ENCODE results near the gene STAC3.

STAC3 gene

GRCh38 chr12:57224278-57224972 is 26.6 kb downstream of the STAC3 start:
- TF ChIP-seq CTCF (IDR thresholded peaks at IDR 0.05; ENCODE audit: control extremely low read depth, extremely low read depth, low read depth, missing control alignments) = no peak
- no peak for DNase-seq (ENCODE audit: extremely low spot score)
- CTCF ChIA-PET = interaction anchor here (0.9 to 13.7 kb wide), 8 partner anchors 8 to 231 kb away, joined by 3 to 348 read pairs (median 6); partner anchors contain the start of gene INHBE
- POLR2A ChIA-PET = no interaction called here

- CTCF ChIA-PET = interaction anchor here (0.7 to 13.7 kb wide), 5 partner anchors 9 to 17 kb away, joined by 4 to 348 read pairs (median 9); a partner anchor contains a TSS
- no peak for DNase-seq (ENCODE audit: extremely low spot score)
- POLR2A ChIA-PET = no interaction called here
- TF ChIP-seq CTCF (IDR thresholded peaks at IDR 0.05; ENCODE audit: control extremely low read depth, extremely low read depth, low read depth, missing control alignments) = no peak
Observed at GRCh38 chr12:57223191-57224165, 27.5 kb downstream of the STAC3 start.

- TF ChIP-seq CTCF (IDR thresholded peaks at IDR 0.05; ENCODE audit: control extremely low read depth, extremely low read depth, low read depth, missing control alignments) = no peak
- POLR2A ChIA-PET = no interaction called here
- CTCF ChIA-PET = interaction anchor here (0.7 to 13.7 kb wide), 4 partner anchors 9 to 18 kb away, joined by 4 to 348 read pairs (median 24); a partner anchor contains a TSS
- no peak for DNase-seq (ENCODE audit: extremely low spot score)
Observed at GRCh38 chr12:57222286-57223190, 28.4 kb downstream of the STAC3 start.

- no peak for DNase-seq (ENCODE audit: extremely low spot score)
- ChIA-PET POLR2A (no interaction called here), CTCF (interaction anchor here (4.3 to 13.7 kb wide), 2 partner anchors 8 to 20 kb away, joined by 45 to 348 read pairs; a partner anchor contains a TSS)
- TF ChIP-seq CTCF (IDR thresholded peaks at IDR 0.05; ENCODE audit: control extremely low read depth, extremely low read depth, low read depth, missing control alignments) = no peak
Observed at GRCh38 chr12:57221169-57221917, 29.6 kb downstream of the STAC3 start.

GRCh38 chr12:57220770-57221168 is 30.2 kb downstream of the STAC3 start:
- DNase-seq (ENCODE audit: extremely low spot score) = no peak
- ChIA-PET POLR2A (no interaction called here), CTCF (interaction anchor here (13.7 kb wide), 1 partner anchor 20 kb away, joined by 348 read pairs; a partner anchor contains a TSS)
- TF ChIP-seq CTCF (IDR thresholded peaks at IDR 0.05; ENCODE audit: control extremely low read depth, extremely low read depth, low read depth, missing control alignments) = no peak

All from GM10248 (cell line).